HCT116 (cell line): ENCODE results near the gene IREB2. TPM values are rescaled to one million over a fixed set of nuclear protein-coding genes. Genes with fewer than 3 reads are reported as not detected.

Experiments
- ATAC-seq: fragments of 200-7000 bp; cut with Tn5 transposase; 2 replicates; pipeline ENCODE4 v1.9.1; 2020; ENCODE audit warnings: mild to moderate bottlenecking, moderate library complexity
- BruUV-seq: library from RNA; stranded (reverse); fragments of 400-500 nt; replicated peaks from 2 replicates; lab custom pipeline; 2021; lab: Mats Ljungman, UMichigan
- CTCF ChIA-PET: fragments of 300-600 bp; sonication (Branson Sonifier 250); formaldehyde crosslinking; loops from one replicate; lab custom pipeline; 2021; ENCODE audit warnings: antibody characterized with exemption; lab: Charles Lee
- POLR2A ChIA-PET: fragments of 300-600, 350-600 bp; sonication (Branson Sonifier 250); formaldehyde crosslinking; loops from one replicate; lab custom pipeline; 2021; ENCODE audit warnings: antibody characterized with exemption; lab: Charles Lee
- RAD21 ChIA-PET, 2 experiments: fragments of 300-600 bp; sonication (Branson Sonifier 250); formaldehyde crosslinking; loops; one replicate each; lab custom pipeline; 2023; ENCODE audit warnings: low total read pairs in 2 of 2; ENCODE audit not compliant: uncharacterized antibody in 2 of 2, unreplicated experiment in 2 of 2, low non-redundant PET in 1 of 2; lab: Charles Lee
- DNase-seq: peaks from one replicate; pipeline ENCODE4 v3.0.0-alpha.2; 2010; ENCODE audit warnings: low read depth, low spot score
- H2AFZ ChIP-seq: fragments of 200-600 bp; shearing (Covaris generic), sonication (generic); 2 replicates; pipeline ENCODE4 v1.6.1; 2017; ENCODE audit warnings: low read depth, mixed run types, mixed read lengths, antibody characterized with exemption, low read length; ENCODE audit not compliant: poor library complexity, severe bottlenecking
- H3K27ac ChIP-seq: 2 replicates; pipeline ENCODE4 v1.5.1; 2012; ENCODE audit warnings: low read depth, low read length
- H3K27me3 ChIP-seq: fragments of 200-600 bp; sonication (generic); 2 replicates; pipeline ENCODE4 v1.6.1; 2016; ENCODE audit warnings: mixed run types, low read length, mixed read lengths; ENCODE audit not compliant: insufficient read depth
- H3K36me3 ChIP-seq, 2 experiments: fragments of 200-500 bp in 1 of 2; fragments of 200-600 bp in 1 of 2; sonication (Bioruptor generic) in 1 of 2; sonication (generic) in 1 of 2; 2 replicates each; pipeline versions ENCODE4 v1.5.1 to v1.6.1; 2014 to 2016; ENCODE audit warnings: low read length in 2 of 2, inconsistent platforms in 1 of 2, mixed read lengths in 1 of 2, mixed run types in 1 of 2; ENCODE audit not compliant: insufficient read depth in 2 of 2, control insufficient read depth in 1 of 2
- H3K4me1 ChIP-seq, 2 experiments: fragments of 200-600 bp in 1 of 2; sonication (generic) in 1 of 2; 2 replicates each; pipeline versions ENCODE4 v1.5.1 to v1.6.1; 2012 to 2017; ENCODE audit warnings: low read length in 2 of 2, inconsistent platforms in 1 of 2, mild to moderate bottlenecking in 1 of 2, mixed read lengths in 1 of 2, mixed run types in 1 of 2, moderate library complexity in 1 of 2; ENCODE audit not compliant: insufficient read depth in 2 of 2, control insufficient read depth in 1 of 2
- H3K4me2 ChIP-seq: fragments of 200-600 bp; sonication (generic); 2 replicates; pipeline ENCODE4 v1.6.1; 2017; ENCODE audit warnings: mixed run types, low read length, mixed read lengths
- H3K4me3 ChIP-seq, 2 experiments: fragments of 200-600 bp in 1 of 2; sonication (generic) in 1 of 2; replicated peaks in 1 of 2; 2 replicates each; pipeline ENCODE4 v1.5.1; 2011 to 2016; ENCODE audit warnings: low read length in 2 of 2, control low read depth in 1 of 2, low read depth in 1 of 2, mild to moderate bottlenecking in 1 of 2, mixed read lengths in 1 of 2, mixed run types in 1 of 2
- H3K79me2 ChIP-seq: fragments of 200-600 bp; sonication (generic); 2 replicates; pipeline ENCODE4 v1.6.1; 2017; ENCODE audit warnings: mild to moderate bottlenecking, mixed run types, low read length, moderate library complexity, mixed read lengths; ENCODE audit not compliant: insufficient read depth
- H3K9ac ChIP-seq: fragments of 200-600 bp; sonication (generic); 2 replicates; pipeline ENCODE4 v1.6.1; 2016; ENCODE audit warnings: low read length, mixed read lengths
- H3K9me2 ChIP-seq: fragments of 200-600 bp; sonication (generic), shearing (Covaris generic); 2 replicates; pipeline ENCODE4 v1.6.1; 2017; ENCODE audit warnings: mixed run types, mild to moderate bottlenecking, moderate library complexity; ENCODE audit not compliant: insufficient read depth
- H3K9me3 ChIP-seq, 2 experiments: fragments of 200-500 bp in 1 of 2; fragments of 200-600 bp in 1 of 2; sonication (Bioruptor generic) in 1 of 2; sonication (generic) in 1 of 2; 2 replicates each; pipeline ENCODE4 v1.6.1; 2014 to 2017; ENCODE audit warnings: low read length in 2 of 2, mixed read lengths in 2 of 2, inconsistent platforms in 1 of 2, low read depth in 1 of 2, mild to moderate bottlenecking in 1 of 2, mixed run types in 1 of 2, moderate library complexity in 1 of 2; ENCODE audit not compliant: control insufficient read depth in 1 of 2, insufficient read depth in 1 of 2
- H4K20me1 ChIP-seq: fragments of 200-600 bp; sonication (generic), shearing (Covaris generic); 2 replicates; pipeline ENCODE4 v1.6.1; 2017; ENCODE audit warnings: mixed run types, mild to moderate bottlenecking, moderate library complexity; ENCODE audit not compliant: insufficient read depth
- CBX3 ChIP-seq: IDR thresholded peaks from 2 replicates; pipeline ENCODE4 v1.6.1; 2012; ENCODE audit warnings: low read depth
- EGR1 ChIP-seq: IDR thresholded peaks from 2 replicates; pipeline ENCODE4 v1.6.1; 2012; ENCODE audit warnings: low read depth
- EZH2phosphoT487 ChIP-seq: fragments of 200-600 bp; IDR thresholded peaks from 2 replicates; pipeline ENCODE4 v1.6.1; 2018; ENCODE audit warnings: antibody characterized with exemption, borderline replicate concordance
- FOSL1 ChIP-seq: IDR thresholded peaks from 2 replicates; pipeline ENCODE4 v1.6.1; 2012; ENCODE audit warnings: low read depth
- JUND ChIP-seq: IDR thresholded peaks from 2 replicates; pipeline ENCODE4 v1.6.1; 2012
- POLR2A ChIP-seq: IDR thresholded peaks from 2 replicates; pipeline ENCODE4 v1.7.0; 2011; ENCODE audit warnings: borderline replicate concordance; ENCODE audit not compliant: insufficient read depth, insufficient read length; ENCODE audit errors: extremely low read depth
- SIN3A ChIP-seq: IDR thresholded peaks from 2 replicates; pipeline ENCODE4 v1.6.1; 2012; ENCODE audit warnings: low read depth
- SRF ChIP-seq: IDR thresholded peaks from 2 replicates; pipeline ENCODE4 v1.6.1; 2012; ENCODE audit warnings: low read depth
- YY1 ChIP-seq: IDR thresholded peaks from 2 replicates; pipeline ENCODE4 v1.6.1; 2011; ENCODE audit warnings: low read length, low read depth, moderate library complexity, mild to moderate bottlenecking; ENCODE audit not compliant: insufficient replicate concordance; ENCODE audit errors: extremely low read depth
- ZNF274 ChIP-seq: fragments of 200-500 bp; sonication (Bioruptor generic); IDR thresholded peaks from 2 replicates; pipeline ENCODE4 v1.6.1; 2014; ENCODE audit warnings: mild to moderate bottlenecking, low read depth, low read length, inconsistent platforms
- intact Hi-C: fragments of 100-400 bp; cut with micrococcal nuclease; formaldehyde crosslinking; loops from 2 replicates; pipeline ENCODE4 v1.10.0; 2022
- total RNA-seq: library from RNA; stranded (reverse); gene quantifications from one replicate; pipeline ENCODE4 v1.2.1, GENCODE V29; 2021; ENCODE audit not compliant: unreplicated experiment
- TF ChIP-seq, protein P1 (sequence below): IDR thresholded peaks from 2 replicates; pipeline ENCODE4 v1.6.1; 2011; ENCODE audit warnings: mild to moderate bottlenecking, low read length, moderate library complexity; ENCODE audit not compliant: insufficient replicate concordance; ENCODE audit errors: extremely low read depth
- TF ChIP-seq, protein P2 (sequence below): IDR thresholded peaks from 2 replicates; pipeline ENCODE4 v1.6.1; 2012
- TF ChIP-seq, protein P3 (sequence below): IDR thresholded peaks from 2 replicates; pipeline ENCODE4 v1.6.1; 2012; ENCODE audit warnings: low read depth
- TF ChIP-seq, protein P4 (sequence below), 3 experiments: fragments of 200-600 bp in 1 of 3; sonication (generic) in 1 of 3; IDR thresholded peaks in 2 of 3; conservative IDR thresholded peaks in 1 of 3; 2 replicates each; pipeline ENCODE4 v1.5.1; 2012 to 2017; ENCODE audit warnings: low read depth in 2 of 3, low read length in 2 of 3, antibody characterized with exemption in 1 of 3, borderline replicate concordance in 1 of 3, control low read depth in 1 of 3, mild to moderate bottlenecking in 1 of 3, mixed read lengths in 1 of 3, mixed run types in 1 of 3, moderate library complexity in 1 of 3; ENCODE audit not compliant: insufficient read depth in 1 of 3

IREB2 gene
- total RNA-seq, 1 experiment from 2014 or later, result 57.6 TPM

DNA sequence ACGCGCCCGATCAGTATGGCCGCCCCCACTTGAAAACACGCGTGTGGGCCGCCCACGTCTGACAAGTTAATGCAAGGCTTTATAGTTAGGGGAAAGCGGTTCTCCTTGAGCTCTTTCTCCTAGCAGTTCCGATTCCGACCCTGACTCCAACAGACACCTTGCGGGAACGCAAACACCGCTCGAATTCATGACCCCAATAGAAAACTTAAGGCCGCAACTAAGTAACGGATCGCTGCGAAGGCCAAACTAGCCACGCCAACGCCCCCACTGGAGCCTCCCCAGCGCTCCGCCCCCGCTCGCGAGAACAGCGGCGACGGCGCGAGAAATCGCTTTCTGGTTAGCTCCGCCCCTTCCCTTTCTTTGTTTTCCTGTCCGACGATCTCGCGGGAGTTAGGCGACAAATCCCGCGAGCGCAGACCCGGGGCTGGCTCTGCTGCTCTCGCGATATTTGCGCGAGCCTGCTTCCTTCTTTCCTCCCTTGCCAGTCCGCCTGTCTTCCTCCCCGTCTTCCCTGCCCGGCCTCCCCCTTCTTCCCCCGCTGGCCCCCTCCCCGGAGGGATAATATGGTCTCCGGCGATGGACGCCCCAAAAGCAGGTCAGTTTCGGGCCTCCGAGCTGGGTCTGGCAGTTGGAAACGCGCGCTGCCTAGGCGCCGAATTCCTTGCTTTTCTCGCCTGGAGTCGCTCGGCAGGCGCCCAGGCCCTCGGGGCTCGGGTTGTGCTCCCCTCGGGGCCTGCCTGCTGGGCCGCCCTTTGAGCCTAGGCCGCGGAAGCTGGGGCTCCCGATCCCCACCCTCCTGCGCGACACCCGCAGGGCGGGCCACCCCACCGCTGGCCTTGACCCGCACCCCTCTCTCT, at the start of gene IREB2 (continued):
- TF ChIP-seq ZNF274 (no peak), POLR2A (peak; percentile 38), CBX3 (0 out of 2 replicates have a peak, but pooled peaks have one; percentile 12), JUND (no peak), YY1 (peak; percentile 77), SIN3A (peak; percentile 95; the same call in 1 of the 2 replicates)
- TF ChIP-seq, protein P1, sequence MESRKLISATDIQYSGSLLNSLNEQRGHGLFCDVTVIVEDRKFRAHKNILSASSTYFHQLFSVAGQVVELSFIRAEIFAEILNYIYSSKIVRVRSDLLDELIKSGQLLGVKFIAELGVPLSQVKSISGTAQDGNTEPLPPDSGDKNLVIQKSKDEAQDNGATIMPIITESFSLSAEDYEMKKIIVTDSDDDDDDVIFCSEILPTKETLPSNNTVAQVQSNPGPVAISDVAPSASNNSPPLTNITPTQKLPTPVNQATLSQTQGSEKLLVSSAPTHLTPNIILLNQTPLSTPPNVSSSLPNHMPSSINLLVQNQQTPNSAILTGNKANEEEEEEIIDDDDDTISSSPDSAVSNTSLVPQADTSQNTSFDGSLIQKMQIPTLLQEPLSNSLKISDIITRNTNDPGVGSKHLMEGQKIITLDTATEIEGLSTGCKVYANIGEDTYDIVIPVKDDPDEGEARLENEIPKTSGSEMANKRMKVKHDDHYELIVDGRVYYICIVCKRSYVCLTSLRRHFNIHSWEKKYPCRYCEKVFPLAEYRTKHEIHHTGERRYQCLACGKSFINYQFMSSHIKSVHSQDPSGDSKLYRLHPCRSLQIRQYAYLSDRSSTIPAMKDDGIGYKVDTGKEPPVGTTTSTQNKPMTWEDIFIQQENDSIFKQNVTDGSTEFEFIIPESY, result peak; percentile 100

DNA sequence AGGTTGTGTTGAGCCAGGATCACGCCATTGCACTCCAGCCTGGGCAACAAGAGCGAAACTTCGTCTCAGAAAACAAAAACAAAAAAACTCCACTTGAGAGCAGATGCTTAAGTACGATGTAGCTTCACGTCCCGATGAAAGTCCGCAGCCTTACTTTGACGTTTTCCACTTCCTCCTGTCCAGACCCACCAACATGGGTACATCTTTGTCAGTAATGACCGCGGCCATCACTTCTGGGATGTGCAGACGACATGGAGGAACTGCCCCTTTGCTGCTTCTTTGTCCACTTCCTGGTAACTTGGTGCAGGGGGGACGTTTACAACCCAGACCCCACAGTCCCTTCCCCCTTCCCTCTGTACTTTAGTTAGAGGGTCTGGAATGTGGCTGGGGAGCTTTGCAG, 49.2 kb upstream of the IREB2 start:
- Histone ChIP-seq H3K9me2 (no peaks in the 10 kb centered on the region), H3K9me3 (no peaks in the 10 kb centered on the region), H3K4me2 (no peak overlapping the region), H4K20me1 (no peaks in the 10 kb centered on the region)
- POLR2A ChIA-PET, result no interaction called here
- no peak for ATAC-seq
- TF ChIP-seq YY1 (no peak), EZH2phosphoT487 (no peak), SRF (no peak), FOSL1 (no peak), CBX3 (no peak), EGR1 (no peak)
- TF ChIP-seq, protein P2, sequence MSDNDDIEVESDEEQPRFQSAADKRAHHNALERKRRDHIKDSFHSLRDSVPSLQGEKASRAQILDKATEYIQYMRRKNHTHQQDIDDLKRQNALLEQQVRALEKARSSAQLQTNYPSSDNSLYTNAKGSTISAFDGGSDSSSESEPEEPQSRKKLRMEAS, result no peak
- TF ChIP-seq, protein P3, sequence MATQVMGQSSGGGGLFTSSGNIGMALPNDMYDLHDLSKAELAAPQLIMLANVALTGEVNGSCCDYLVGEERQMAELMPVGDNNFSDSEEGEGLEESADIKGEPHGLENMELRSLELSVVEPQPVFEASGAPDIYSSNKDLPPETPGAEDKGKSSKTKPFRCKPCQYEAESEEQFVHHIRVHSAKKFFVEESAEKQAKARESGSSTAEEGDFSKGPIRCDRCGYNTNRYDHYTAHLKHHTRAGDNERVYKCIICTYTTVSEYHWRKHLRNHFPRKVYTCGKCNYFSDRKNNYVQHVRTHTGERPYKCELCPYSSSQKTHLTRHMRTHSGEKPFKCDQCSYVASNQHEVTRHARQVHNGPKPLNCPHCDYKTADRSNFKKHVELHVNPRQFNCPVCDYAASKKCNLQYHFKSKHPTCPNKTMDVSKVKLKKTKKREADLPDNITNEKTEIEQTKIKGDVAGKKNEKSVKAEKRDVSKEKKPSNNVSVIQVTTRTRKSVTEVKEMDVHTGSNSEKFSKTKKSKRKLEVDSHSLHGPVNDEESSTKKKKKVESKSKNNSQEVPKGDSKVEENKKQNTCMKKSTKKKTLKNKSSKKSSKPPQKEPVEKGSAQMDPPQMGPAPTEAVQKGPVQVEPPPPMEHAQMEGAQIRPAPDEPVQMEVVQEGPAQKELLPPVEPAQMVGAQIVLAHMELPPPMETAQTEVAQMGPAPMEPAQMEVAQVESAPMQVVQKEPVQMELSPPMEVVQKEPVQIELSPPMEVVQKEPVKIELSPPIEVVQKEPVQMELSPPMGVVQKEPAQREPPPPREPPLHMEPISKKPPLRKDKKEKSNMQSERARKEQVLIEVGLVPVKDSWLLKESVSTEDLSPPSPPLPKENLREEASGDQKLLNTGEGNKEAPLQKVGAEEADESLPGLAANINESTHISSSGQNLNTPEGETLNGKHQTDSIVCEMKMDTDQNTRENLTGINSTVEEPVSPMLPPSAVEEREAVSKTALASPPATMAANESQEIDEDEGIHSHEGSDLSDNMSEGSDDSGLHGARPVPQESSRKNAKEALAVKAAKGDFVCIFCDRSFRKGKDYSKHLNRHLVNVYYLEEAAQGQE, result no peak
- TF ChIP-seq, protein P4, sequence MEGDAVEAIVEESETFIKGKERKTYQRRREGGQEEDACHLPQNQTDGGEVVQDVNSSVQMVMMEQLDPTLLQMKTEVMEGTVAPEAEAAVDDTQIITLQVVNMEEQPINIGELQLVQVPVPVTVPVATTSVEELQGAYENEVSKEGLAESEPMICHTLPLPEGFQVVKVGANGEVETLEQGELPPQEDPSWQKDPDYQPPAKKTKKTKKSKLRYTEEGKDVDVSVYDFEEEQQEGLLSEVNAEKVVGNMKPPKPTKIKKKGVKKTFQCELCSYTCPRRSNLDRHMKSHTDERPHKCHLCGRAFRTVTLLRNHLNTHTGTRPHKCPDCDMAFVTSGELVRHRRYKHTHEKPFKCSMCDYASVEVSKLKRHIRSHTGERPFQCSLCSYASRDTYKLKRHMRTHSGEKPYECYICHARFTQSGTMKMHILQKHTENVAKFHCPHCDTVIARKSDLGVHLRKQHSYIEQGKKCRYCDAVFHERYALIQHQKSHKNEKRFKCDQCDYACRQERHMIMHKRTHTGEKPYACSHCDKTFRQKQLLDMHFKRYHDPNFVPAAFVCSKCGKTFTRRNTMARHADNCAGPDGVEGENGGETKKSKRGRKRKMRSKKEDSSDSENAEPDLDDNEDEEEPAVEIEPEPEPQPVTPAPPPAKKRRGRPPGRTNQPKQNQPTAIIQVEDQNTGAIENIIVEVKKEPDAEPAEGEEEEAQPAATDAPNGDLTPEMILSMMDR (IDR thresholded peaks at IDR 0.05 in 2 of 3, conservative IDR thresholded peaks at IDR 0.05 in 1 of 3; ENCODE audit: borderline replicate concordance in 1 of 3, insufficient read depth in 1 of 3, low read depth in 2 of 3, low read length in 2 of 3), result no peak
- TF ChIP-seq, all 23 proteins: peak for 0
- Histone ChIP-seq H2AFZ (no peak overlapping the region), H3K36me3 (no peaks in the 10 kb centered on the region), H3K27ac (no peak overlapping the region), H3K9ac (no peak overlapping the region), H3K4me1 (no peaks in the 10 kb centered on the region), H3K4me3 (no peak overlapping the region), H3K79me2 (no peaks in the 10 kb centered on the region), H3K27me3 (no peaks in the 10 kb centered on the region; the same call in 1 of the 2 replicates)
- DNase-seq, result no peak
- no TSS peak for BruUV-seq
- intact Hi-C loops, result no loop called here
- ChIA-PET CTCF (no interaction called here), RAD21 (no interaction called here)
